Suprapubic skin (tissue), 4 donors: ENCODE results near the gene PITRM1. TPM values are rescaled to one million over a fixed set of nuclear protein-coding genes. Genes with fewer than 3 reads are reported as not detected.

Source experiments
- DNase-seq, 2 donors: peaks; one replicate each; pipeline ENCODE4 v3.0.0-alpha.2; 2019; ENCODE audit warnings: low spot score in 2 of 2
- H3K27ac ChIP-seq: fragments of 200-600 bp; sonication (generic); one replicate; pipeline ENCODE4 v1.5.1; 2019
- H3K27me3 ChIP-seq: fragments of 200-600 bp; sonication (generic); one replicate; pipeline ENCODE4 v1.5.1; 2019
- H3K36me3 ChIP-seq: fragments of 200-600 bp; sonication (generic); one replicate; pipeline ENCODE4 v1.5.1; 2019
- H3K4me1 ChIP-seq: fragments of 200-600 bp; sonication (generic); one replicate; pipeline ENCODE4 v1.5.1; 2019
- H3K4me3 ChIP-seq: fragments of 200-600 bp; sonication (generic); one replicate; pipeline ENCODE4 v1.5.1; 2019; ENCODE audit warnings: mild to moderate bottlenecking
- H3K9me3 ChIP-seq: fragments of 200-600 bp; sonication (generic); one replicate; pipeline ENCODE4 v1.5.1; 2019
- CTCF ChIP-seq, 2 donors: fragments of 200-600 bp in 1 of 2; fragments of 450-650 bp in 1 of 2; sonication (generic) in 1 of 2; IDR thresholded peaks; one replicate each; pipeline ENCODE4 v1.5.1; 2016 to 2019; ENCODE audit warnings: antibody characterized with exemption in 2 of 2, mild to moderate bottlenecking in 1 of 2, moderate library complexity in 1 of 2
- EP300 ChIP-seq: sonication (generic); formaldehyde crosslinking; IDR thresholded peaks from one replicate; pipeline ENCODE4 v1.6.1; 2017; ENCODE audit warnings: antibody characterized with exemption
- POLR2A ChIP-seq, 2 donors: fragments of 450-650 bp; IDR thresholded peaks; one replicate each; pipeline ENCODE4 v1.6.1; 2017; ENCODE audit warnings: antibody characterized with exemption in 2 of 2, mild to moderate bottlenecking in 2 of 2, moderate library complexity in 2 of 2
- POLR2AphosphoS5 ChIP-seq, 3 donors: sonication (generic); formaldehyde crosslinking; IDR thresholded peaks; one replicate each; pipeline ENCODE4 v1.6.1; 2017; ENCODE audit warnings: antibody characterized with exemption in 3 of 3
- WGBS: methylation state at CpG from one replicate; pipeline ENCODE4 v1.1.5; 2018; 5-methylcytosine and 5-hydroxymethylcytosine counted together
- total RNA-seq, 4 donors: library from RNA; depleted of rRNA; stranded (reverse); fragments of >200 nt; gene quantifications; one replicate each; pipeline ENCODE4 v1.1.0, GENCODE V29; 2016

The PITRM1 gene
- total RNA-seq, 4 donors from 2014 or later = 44.2 to 94.6 (median 63.1) TPM

- DNase-seq = no peak
- peaks cover 40% of the 10 kb centered on the region for H3K4me1 ChIP-seq
These were observed 78.0 kb downstream of the PITRM1 start for GRCh38 chr10:3094609-3095036.

GRCh38 chr10:3093996-3094395, 78.6 kb downstream of the PITRM1 start:
- peaks cover 40% of the 10 kb centered on the region for H3K4me1 ChIP-seq
- no peak for DNase-seq
- H3K36me3 ChIP-seq = no peaks in the 10 kb centered on the region
- H3K4me3 ChIP-seq = no peak overlapping the region
- TF ChIP-seq POLR2A (IDR thresholded peaks at IDR 0.05) (no peak), CTCF (IDR thresholded peaks at IDR 0.05) (no peak), POLR2AphosphoS5 (IDR thresholded peaks at IDR 0.05) (no peak), EP300 (no peak)
- 95% methylated on average over 4 of the region's 5 CpGs for WGBS
- no peaks in the 10 kb centered on the region for H3K9me3 ChIP-seq
- H3K27me3 ChIP-seq = no peaks in the 10 kb centered on the region
- no peak overlapping the region for H3K27ac ChIP-seq

More at GRCh38 chr10:3094609-3095036, 78.0 kb downstream of the PITRM1 start:
- Histone ChIP-seq H3K27ac (peak overlapping the region; percentile 89), H3K9me3 (no peaks in the 10 kb centered on the region), H3K36me3 (peaks cover 2% of the 10 kb centered on the region), H3K4me3 (no peak overlapping the region), H3K27me3 (no peaks in the 10 kb centered on the region)
- 89% methylated on average over 5 of the region's 5 CpGs for WGBS
- TF ChIP-seq POLR2AphosphoS5 (IDR thresholded peaks at IDR 0.05) = no peak

- 84% methylated on average over 5 of the region's 5 CpGs for WGBS
- no peaks in the 10 kb centered on the region for H3K27me3 ChIP-seq
- H3K9me3 ChIP-seq = no peaks in the 10 kb centered on the region
- no peak for DNase-seq
- H3K4me3 ChIP-seq = no peak overlapping the region
- TF ChIP-seq POLR2A (IDR thresholded peaks at IDR 0.05) (no peak), CTCF (IDR thresholded peaks at IDR 0.05) (no peak), EP300 (no peak)
- no peaks in the 10 kb centered on the region for H3K36me3 ChIP-seq
- peaks cover 40% of the 10 kb centered on the region for H3K4me1 ChIP-seq
- H3K27ac ChIP-seq = no peak overlapping the region
These were observed 80.7 kb downstream of the PITRM1 start for GRCh38 chr10:3091921-3092320.

- TF ChIP-seq POLR2AphosphoS5 (IDR thresholded peaks at IDR 0.05) (no peak), CTCF (IDR thresholded peaks at IDR 0.05) (no peak), POLR2A (IDR thresholded peaks at IDR 0.05) (no peak), EP300 (no peak)
- peak overlapping the region; percentile 68 for H3K27ac ChIP-seq
- no peaks in the 10 kb centered on the region for H3K27me3 ChIP-seq
- no peak overlapping the region for H3K4me3 ChIP-seq
- peaks cover 4% of the 10 kb centered on the region for H3K36me3 ChIP-seq
- DNase-seq = no peak
- H3K9me3 ChIP-seq = no peaks in the 10 kb centered on the region
- 39% methylated on average over 17 of the region's 17 CpGs for WGBS
- peaks cover 36% of the 10 kb centered on the region for H3K4me1 ChIP-seq
These were observed 81.4 kb downstream of the PITRM1 start for GRCh38 chr10:3090914-3091787.

GRCh38 chr10:3090388-3090787, 82.2 kb downstream of the PITRM1 start:
- H3K9me3 ChIP-seq = no peaks in the 10 kb centered on the region
- WGBS = 83% methylated on average over 9 of the region's 12 CpGs

More at GRCh38 chr10:3090388-3090787, 82.2 kb downstream of the PITRM1 start:
- Histone ChIP-seq H3K27me3 (no peaks in the 10 kb centered on the region), H3K36me3 (peaks cover 4% of the 10 kb centered on the region), H3K4me1 (peaks cover 28% of the 10 kb centered on the region), H3K4me3 (no peak overlapping the region), H3K27ac (no peak overlapping the region)
- no peak for DNase-seq
- TF ChIP-seq POLR2AphosphoS5 (IDR thresholded peaks at IDR 0.05) (no peak), POLR2A (IDR thresholded peaks at IDR 0.05) (no peak), CTCF (IDR thresholded peaks at IDR 0.05) (no peak), EP300 (no peak)

Other genes with a start within 250 kb of the PITRM1 start
- 10 to 100 TPM; 36.7 to 58.9 (median 44.7) TPM for gene PFKP, start 105.2 kb downstream of the PITRM1 start, total RNA-seq